HepG2 (cell line): ENCODE measurements around the gene RPL3. TPM values are rescaled to one million over a fixed set of nuclear protein-coding genes. Genes with fewer than 3 reads are reported as not detected.

ENCODE experiments used
- ATF6 ChIP-seq: sonication (generic); formaldehyde crosslinking; conservative IDR thresholded peaks from 2 replicates; pipeline ENCODE4 v1.4.0; 2020; ENCODE audit warnings: missing genetic modification reagents
- BCL3 ChIP-seq: sonication (generic); formaldehyde crosslinking; IDR thresholded peaks from 2 replicates; pipeline ENCODE4 v1.5.1; 2020; ENCODE audit warnings: mild to moderate bottlenecking, missing genetic modification reagents, moderate library complexity
- BCL6 ChIP-seq: IDR thresholded peaks from 2 replicates; pipeline ENCODE4 v1.6.1; 2016; ENCODE audit warnings: missing genetic modification reagents, missing compliant biosample characterization
- CEBPB ChIP-seq: IDR thresholded peaks from 2 replicates; pipeline ENCODE4 v1.6.1; 2011; ENCODE audit warnings: low read depth, low read length, improper control_type of control experiment, borderline replicate concordance
- ELF1 ChIP-seq: sonication (generic); formaldehyde crosslinking; IDR thresholded peaks from 2 replicates; pipeline ENCODE4 v1.4.0; 2020; ENCODE audit warnings: missing genetic modification reagents
- ETV5 ChIP-seq: IDR thresholded peaks from 2 replicates; pipeline ENCODE4 v1.6.1; 2018; ENCODE audit warnings: missing biosample characterization, missing genetic modification reagents, inconsistent platforms, borderline replicate concordance
- FOSL2 ChIP-seq: sonication (generic); formaldehyde crosslinking; IDR thresholded peaks from 2 replicates; pipeline ENCODE4 v1.4.0; 2020; ENCODE audit warnings: missing genetic modification reagents
- FOXP4 ChIP-seq: sonication (generic); formaldehyde crosslinking; IDR thresholded peaks from 2 replicates; pipeline ENCODE4 v1.4.0; 2020; ENCODE audit warnings: missing genetic modification reagents
- HMGXB4 ChIP-seq, 2 experiments: sonication (generic) in 1 of 2; formaldehyde crosslinking in 1 of 2; IDR thresholded peaks; 2 replicates each; pipeline versions ENCODE4 v1.4.0 to v1.6.1; 2018 to 2020; ENCODE audit warnings: missing genetic modification reagents in 2 of 2, borderline replicate concordance in 1 of 2, low read depth in 1 of 2, mild to moderate bottlenecking in 1 of 2, missing biosample characterization in 1 of 2
- TOPORS ChIP-seq: sonication (generic); formaldehyde crosslinking; IDR thresholded peaks from 2 replicates; pipeline ENCODE4 v1.8.0; 2023; ENCODE audit warnings: mild to moderate bottlenecking, missing genetic modification reagents
- YEATS2 ChIP-seq: sonication (generic); formaldehyde crosslinking; IDR thresholded peaks from 2 replicates; pipeline ENCODE4 v1.4.0; 2020; ENCODE audit warnings: missing genetic modification reagents, borderline replicate concordance
- ZNF3 ChIP-seq: IDR thresholded peaks from 2 replicates; pipeline ENCODE4 v1.7.0; 2017; ENCODE audit warnings: inconsistent platforms
- ZNF414 ChIP-seq: sonication (generic); formaldehyde crosslinking; IDR thresholded peaks from 2 replicates; pipeline ENCODE4 v1.5.0; 2020; ENCODE audit warnings: missing genetic modification reagents
- ZNF619 ChIP-seq: sonication (generic); formaldehyde crosslinking; IDR thresholded peaks from 2 replicates; pipeline ENCODE4 v1.4.0; 2020; ENCODE audit warnings: mild to moderate bottlenecking, missing genetic modification reagents
- ZNF674 ChIP-seq: sonication (generic); formaldehyde crosslinking; IDR thresholded peaks from 2 replicates; pipeline ENCODE4 v1.5.0; 2020; ENCODE audit warnings: low read depth, mild to moderate bottlenecking, missing genetic modification reagents
- ZNF7 ChIP-seq: IDR thresholded peaks from 2 replicates; pipeline ENCODE4 v1.6.1; 2016; ENCODE audit warnings: missing biosample characterization, missing genetic modification reagents
- ZNF800 ChIP-seq: sonication (generic); formaldehyde crosslinking; IDR thresholded peaks from 2 replicates; pipeline ENCODE4 v1.4.0; 2020; ENCODE audit warnings: missing genetic modification reagents
- ZSCAN21 ChIP-seq: sonication (generic); formaldehyde crosslinking; IDR thresholded peaks from 2 replicates; pipeline ENCODE4 v1.8.0; 2022; ENCODE audit warnings: mild to moderate bottlenecking, missing genetic modification reagents, moderate library complexity, borderline replicate concordance
- polyA plus RNA-seq, 8 experiments: library from polyadenylated mRNA; depleted of rRNA in 3 of 8; stranded (reverse) in 7 of 8; unstranded in 1 of 8; fragments of >200 nt; fragmentation: Illumina TruSeq in 4 of 8; extraction: Trizol in 4 of 8; gene quantifications; 2 replicates each; pipeline versions ENCODE4 v1.2.1 to v1.2.3, GENCODE V29; 2011 to 2016; ENCODE audit warnings: low read depth in 4 of 8, missing spikeins in 1 of 8, mixed read lengths in 1 of 8; ENCODE audit not compliant: insufficient read depth in 1 of 8
- total RNA-seq, 5 experiments: library from RNA; depleted of rRNA; stranded (reverse); fragments of >200 nt; fragmentation: Illumina TruSeq; extraction: Trizol; gene quantifications; 2 replicates each; pipeline ENCODE4 v1.2.3, GENCODE V29; 2016; ENCODE audit warnings: low read depth in 1 of 5

The RPL3 gene
- total and polyA plus RNA-seq, 2 of the 13 experiments (the other 11 are each of a cell fraction or from before 2014, with no cell fraction given), result 1,051 to 3,279 TPM

GRCh38 chr22:39283322-39284141 is 35.9 kb downstream of the RPL3 start (continued):
- peak; percentile 67; the same call in 1 of the 2 replicates for TF ChIP-seq FOXP4 (CRISPR knock-in tag)
- TF ChIP-seq ZNF3 (CRISPR knock-in tag), result no peak
- peak; percentile 4; the same call in 1 of the 2 replicates for TF ChIP-seq ZNF619
- TF ChIP-seq ZSCAN21 (CRISPR knock-in tag), result peak; percentile 92; the same call in 1 of the 2 replicates
- TF ChIP-seq ZNF674 (CRISPR knock-in tag), result no peak
- TF ChIP-seq ZNF7 (CRISPR knock-in tag), result no peak
- peak; percentile 36; the same call in 1 of the 2 replicates for TF ChIP-seq TOPORS
- no peak for TF ChIP-seq ATF6
- 0 out of 2 replicates have a peak, but pooled peaks have one; percentile 65 for TF ChIP-seq ZNF800
- peak; percentile 96 for TF ChIP-seq ETV5 (CRISPR knock-in tag)
- TF ChIP-seq BCL3 (CRISPR knock-in tag), result no peak; the same call in 1 of the 2 replicates
- peak; percentile 44; the same call in 1 of the 2 replicates for TF ChIP-seq YEATS2 (CRISPR knock-in tag)
- no peak for TF ChIP-seq CEBPB
- TF ChIP-seq BCL6 (CRISPR knock-in tag), result peak; percentile 90
- TF ChIP-seq HMGXB4 (CRISPR knock-in tag; IDR thresholded peaks at IDR 0.05; ENCODE audit: borderline replicate concordance in 1 of 2, low read depth in 1 of 2), result peak in 1 of 2 experiments; percentile 80; a peak in 2 of 4 replicates
- TF ChIP-seq ZNF414, result peak; percentile 86; the same call in 1 of the 2 replicates
- TF ChIP-seq ELF1 (CRISPR knock-in tag), result peak; percentile 64; the same call in 1 of the 2 replicates
- TF ChIP-seq FOSL2 (CRISPR knock-in tag), result peak; percentile 98
